Inferior parietal cortex (tissue), 1 donor: ENCODE results near the gene CPNE5.

Source experiments
- DNase-seq: peaks from one replicate; pipeline ENCODE4 v3.0.0-alpha.2; 2016; ENCODE audit errors: extremely low spot score

CPNE5 gene

DNA sequence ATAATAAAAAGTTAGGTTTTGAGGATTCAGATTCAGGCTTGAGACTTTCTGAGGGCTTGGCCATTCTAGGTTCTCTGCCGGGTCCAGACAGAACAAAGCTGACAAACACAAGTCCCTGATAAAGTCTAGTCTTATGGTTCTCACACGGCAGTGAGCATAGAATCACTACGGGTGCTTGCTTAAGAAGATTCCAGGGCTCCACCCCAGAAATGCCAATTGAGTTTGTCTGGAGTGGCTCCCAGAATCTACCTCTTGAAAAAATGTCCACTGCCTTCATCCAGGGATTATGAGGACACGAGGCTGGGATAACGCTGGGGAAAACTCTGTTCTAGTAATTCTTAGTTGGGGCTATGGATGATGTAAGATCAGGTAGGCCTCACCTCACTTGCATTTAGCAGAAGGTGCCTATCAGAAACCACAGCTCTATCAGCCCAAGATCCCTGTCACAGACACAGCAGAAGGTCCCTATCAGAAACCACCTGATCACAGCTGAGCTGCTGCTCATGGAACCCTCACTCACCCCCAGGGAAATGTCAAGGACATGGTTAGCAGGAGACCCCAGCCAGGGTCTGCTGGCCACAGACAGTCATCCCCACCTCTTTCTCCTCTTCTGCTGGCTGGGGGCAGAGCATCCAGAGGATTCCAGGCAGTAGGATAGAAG lies 89.3 kb downstream of the CPNE5 start:
- DNase-seq = no peak

DNA sequence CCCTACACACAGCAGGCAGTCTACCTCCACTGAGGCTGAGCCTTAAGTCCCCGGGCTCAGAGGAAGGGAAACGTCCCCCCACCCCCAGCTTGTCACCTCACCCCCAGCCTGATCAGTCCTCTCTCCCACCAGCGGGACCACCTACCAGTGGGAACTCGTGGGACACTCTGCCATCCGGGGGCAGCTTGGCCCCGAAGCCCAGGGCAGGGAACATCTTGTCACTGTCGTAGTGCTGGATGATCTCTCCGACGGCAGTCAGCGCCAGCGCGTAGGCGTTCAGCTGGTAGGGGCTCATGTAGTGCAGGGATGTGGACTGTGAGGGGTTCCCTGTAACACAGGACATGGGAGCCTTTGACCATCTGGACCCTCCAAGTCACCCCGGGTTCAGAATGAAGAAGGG lies 93.0 kb downstream of the CPNE5 start:
- no peak for DNase-seq

DNA sequence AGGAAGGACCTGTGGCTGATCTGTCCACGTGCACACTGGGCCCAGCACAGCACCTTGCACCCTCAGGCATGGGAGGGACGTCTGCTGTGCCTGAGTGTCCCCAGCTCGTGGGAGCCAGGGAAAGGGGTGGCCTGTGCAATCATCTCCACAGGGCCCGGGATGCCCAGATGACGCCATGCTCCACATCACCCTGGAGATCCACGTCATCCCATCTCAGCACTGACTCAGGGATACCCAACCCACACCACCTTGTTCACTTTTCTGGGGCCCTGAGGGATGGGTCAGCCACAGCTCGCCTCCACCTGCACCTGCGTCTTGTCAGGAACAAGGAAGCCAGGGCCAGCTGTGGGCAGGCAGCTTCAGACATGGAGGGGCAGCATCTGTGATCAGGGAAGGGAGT lies 93.4 kb downstream of the CPNE5 start:
- DNase-seq = no peak

DNA sequence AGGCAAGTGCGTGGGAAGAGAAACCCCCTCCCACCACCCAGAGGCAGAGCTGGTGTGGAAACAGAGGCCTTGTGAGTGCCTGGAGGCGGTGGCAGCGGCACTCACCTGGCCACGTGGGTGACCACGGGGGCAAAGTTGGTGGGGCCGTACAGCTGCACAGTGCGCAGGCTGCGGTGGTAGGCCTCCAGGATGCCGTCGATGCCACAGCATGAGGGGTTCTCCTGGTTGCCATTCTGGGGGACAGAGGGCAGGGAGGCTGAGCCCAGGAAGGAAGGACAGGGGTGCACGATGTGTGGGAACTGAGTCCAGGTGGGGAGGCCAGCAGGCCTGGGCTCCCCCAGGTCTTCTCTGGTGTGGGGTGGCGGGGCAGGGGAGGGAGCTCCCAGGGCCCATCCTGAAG lies 94.0 kb downstream of the CPNE5 start:
- no peak for DNase-seq

DNA sequence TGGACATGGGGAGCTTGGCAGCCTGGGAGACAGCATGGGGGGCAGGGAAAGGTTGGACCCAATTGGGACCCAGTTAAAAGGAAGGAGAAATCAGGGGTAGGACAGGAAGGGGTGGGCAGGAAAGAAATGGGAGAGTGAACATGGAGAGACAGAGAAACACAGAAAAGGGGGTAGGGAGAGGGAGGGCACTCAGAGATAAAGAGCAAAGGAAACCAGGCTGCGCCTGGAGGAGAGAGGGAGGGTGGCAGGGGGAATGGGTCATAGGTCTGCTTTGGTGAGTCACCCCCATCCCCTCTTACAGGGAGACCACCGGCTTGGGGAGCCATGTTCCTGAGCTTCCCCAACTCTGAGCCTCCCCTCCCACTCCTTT lies 95.0 kb downstream of the CPNE5 start:
- DNase-seq = no peak

DNA sequence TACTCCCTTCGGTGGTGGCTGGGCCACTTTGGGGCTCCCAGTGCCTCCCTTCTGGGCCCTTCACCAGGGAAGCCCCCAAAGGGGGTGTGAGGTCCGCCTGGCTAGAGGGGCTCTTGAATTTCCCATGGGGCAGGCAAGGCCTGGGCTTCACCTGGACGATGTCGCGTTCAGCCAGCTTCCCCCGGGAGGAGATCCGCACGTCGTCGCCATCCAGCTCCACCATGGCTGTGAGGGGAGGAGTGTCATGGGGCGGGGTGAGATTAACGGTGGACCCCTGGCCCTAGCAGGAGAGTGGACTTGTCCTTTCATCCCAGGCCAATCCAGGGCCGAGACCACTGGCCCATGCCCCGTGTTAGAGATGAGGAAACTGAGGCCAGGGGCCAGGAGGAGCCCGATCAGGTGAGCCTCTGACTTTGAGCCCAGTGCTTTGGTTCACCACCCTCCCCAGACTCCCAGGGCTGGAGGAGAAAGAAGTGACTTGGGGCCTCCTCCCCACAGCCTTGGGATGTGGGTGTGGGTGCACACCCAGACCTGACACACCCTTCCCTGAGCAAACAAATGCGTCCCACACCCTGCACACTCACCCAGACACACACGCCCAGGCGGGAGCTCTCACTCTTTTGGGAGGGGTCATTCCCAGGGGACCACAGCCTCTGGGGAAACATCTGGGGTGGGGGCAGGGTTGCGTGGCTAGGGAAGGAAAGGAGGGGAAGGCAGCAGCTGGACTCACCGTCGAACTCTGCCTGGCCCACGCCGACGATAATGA lies 95.5 kb downstream of the CPNE5 start:
- DNase-seq = no peak

DNA sequence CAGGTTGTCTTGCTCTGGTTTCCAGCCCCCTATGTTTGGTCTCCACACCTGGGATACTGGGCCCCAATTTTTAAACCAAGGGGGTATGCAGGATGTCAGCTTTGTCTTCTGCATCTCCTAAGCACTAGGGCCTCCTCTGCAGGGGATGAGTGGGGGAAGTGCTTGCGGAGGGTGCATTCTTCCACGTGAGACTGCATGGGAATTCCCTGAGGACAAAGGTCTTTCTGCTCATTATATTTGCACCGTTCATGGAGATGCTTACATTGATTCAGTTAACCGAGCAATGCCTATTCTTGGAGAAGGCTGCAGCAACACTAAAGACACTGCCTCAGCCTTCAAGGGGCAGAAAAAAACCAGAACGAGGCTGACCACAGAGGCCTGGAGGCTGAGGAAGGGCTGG lies 96.2 kb downstream of the CPNE5 start:
- no peak for DNase-seq

DNA sequence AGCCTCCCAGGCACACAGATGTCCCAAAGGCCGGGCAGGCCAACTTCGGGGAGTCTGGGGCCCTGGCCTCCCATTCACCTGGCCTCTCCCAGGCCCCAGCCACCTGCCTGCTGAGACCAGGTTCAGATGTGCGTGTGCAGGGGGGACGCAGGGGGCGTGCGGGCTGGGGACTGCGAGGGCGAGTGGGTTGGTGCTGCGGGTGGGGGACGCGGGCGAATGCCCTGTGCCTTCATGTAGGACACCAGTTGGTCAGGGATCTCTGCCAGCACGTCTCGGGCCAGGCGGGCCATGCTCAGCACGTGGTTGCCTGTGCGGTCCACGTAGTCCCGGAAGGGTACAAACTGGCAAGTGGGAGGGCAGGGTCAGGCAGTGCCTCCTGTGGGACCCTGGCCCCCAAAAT lies 97.1 kb downstream of the CPNE5 start:
- DNase-seq = no peak

DNA sequence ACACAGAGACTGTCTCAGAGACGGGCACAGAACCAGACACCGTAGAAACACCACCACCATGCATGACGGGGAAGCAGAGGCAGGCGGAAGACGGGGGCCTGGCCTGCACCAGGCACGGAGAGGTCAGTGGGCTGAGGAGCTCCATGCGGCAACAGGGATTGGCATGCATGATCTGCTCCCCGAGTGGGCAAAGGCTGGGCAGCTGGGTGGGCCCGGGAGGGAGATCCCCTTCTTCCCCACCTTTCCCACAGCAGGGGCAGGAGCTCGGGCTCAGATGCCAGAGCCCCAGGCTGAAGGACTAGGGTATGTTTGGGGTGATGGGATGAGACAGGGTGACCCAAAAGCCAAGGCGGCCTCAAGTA lies 98.4 kb downstream of the CPNE5 start:
- no peak for DNase-seq

DNA sequence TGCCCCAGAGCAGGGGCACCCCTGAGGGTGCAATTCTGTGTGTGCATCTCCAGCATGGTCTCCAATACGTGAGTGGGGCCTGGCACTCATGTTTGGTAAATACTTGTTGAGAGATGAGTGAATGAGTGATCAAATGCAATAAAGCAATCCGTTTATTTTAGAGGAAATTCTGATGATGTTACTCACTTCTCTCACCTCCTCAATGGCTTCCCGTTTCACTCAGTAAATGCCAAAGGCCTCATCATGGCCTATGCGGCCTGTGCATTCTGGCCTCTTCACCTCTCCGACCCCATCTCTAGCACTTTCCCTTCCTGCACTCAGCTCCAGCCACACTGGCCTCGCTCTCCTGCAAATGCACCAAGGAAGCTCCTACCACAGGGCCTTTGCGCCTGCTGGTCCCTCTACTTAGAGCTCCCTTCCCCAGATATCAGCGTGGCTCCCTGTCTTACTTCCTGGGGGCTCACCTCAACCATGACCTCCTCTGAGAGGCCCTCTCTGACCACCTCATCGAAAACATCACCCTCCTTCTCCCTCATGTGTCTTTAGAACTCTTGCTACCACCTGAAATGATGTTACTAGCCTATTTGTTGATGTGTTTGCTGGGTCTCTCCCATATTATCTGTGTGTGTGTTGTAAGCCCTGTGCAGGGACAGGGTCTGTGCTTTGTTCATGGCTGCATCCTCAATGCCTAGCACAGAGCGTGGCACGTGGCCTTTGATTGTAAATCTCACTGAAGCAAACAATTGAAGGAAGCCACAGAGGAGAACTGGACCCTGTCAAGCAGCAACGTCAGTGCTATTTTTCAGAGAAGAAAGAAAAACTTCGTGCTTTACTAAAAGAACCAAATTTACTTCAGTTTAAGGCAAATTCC lies 99.1 kb downstream of the CPNE5 start:
- DNase-seq = no peak

DNA sequence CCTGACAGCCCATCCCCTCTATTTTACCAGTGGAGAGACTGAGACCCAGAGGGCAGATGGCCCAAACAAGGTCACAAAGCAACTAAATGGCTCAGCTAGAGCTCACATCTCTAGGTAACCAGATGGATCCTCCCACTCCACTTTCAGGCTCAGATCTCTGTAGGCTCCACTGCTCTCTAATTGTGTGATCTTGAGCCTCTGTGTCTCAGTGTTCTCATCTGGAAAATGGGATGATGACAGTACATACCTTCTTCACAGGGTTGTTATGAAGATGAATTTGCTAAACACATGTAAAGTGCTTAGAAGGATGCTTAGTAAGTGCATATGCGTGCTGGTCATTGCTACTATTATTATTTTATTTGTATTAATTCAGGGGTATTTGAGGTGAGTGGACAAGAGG lies 101.1 kb downstream of the CPNE5 start:
- DNase-seq = no peak

DNA sequence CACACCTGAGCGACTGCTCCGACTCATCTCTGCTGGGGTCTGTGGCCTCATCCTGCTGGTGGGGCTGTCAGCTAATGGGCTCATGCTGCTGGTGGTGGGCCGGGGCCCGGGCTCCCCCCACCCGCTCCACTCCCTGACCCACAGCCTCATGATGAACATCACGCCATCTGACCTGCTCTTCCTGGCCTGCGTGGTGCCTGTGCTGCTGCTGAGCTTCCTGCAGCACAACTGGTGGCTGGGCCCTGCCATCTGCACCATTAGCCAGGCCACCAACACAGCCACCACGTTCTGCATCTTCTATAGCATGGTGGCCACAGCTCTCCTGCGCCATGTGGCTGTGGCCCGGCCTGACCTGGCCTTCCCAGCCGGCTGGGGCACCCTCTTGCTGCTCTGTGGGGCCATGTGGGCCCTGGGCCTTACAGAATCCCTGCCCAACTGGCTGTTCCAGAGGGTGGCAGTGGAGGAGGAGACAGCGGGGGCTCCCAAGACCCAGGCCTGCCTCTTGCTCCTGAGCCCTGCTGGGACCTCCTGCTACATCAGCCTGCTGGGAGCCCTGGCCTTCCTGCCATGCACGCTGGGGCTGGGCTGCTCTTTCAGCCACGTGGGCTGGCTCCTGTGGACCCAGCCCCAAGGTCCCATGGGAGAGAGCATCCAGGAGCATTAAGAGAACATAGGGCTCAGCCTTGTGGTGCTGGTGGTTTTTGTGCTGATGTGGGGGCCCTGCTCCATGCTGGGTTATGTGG lies 102.0 kb downstream of the CPNE5 start:
- no peak for DNase-seq

DNA sequence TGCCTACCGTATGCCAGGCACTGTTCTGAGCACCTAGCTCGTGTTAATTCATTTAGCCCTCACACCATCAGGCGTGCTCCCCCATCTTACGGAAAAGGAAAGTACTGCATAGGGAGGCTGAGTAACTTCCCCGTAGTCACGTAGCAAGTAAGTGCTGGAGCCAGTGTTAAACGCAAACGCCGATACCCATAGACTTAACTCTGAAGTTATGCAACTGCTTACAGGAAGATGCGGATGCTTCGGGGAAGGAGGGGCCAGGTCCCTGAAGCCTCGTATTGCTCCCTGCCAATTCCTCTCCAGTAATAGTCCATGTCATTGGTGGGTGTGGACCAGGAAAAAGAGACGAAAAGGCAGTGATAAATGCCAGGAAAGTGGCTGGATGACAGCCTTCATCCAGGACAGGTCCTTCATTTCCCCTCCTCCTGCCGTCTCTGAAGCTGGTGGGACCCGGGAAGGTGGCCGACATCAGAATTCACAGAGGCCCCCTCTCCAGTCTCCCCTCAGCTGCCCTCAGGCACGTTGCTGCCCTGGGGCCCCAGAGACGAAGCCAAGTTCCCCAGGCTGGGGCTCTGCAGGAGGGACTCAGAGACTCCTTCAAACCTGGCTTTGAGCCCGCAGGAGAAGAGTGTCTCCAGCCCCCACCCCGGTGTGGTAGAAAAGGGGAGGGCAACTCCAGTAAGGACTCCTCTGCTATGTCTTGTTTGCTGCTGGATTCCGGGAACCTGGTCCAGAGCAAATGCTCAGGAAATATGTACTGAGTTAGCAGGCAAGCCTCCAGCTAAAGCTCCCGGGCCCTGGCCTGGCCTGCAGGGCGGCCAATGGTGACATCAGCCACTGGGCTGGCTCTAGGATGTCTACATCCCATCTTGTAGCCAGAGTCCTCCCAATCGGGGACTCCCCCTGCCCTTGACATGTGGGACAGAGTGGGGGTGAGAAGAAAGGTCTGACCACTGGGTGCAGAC lies 103.9 kb downstream of the CPNE5 start:
- peak; percentile 5 for DNase-seq

DNA sequence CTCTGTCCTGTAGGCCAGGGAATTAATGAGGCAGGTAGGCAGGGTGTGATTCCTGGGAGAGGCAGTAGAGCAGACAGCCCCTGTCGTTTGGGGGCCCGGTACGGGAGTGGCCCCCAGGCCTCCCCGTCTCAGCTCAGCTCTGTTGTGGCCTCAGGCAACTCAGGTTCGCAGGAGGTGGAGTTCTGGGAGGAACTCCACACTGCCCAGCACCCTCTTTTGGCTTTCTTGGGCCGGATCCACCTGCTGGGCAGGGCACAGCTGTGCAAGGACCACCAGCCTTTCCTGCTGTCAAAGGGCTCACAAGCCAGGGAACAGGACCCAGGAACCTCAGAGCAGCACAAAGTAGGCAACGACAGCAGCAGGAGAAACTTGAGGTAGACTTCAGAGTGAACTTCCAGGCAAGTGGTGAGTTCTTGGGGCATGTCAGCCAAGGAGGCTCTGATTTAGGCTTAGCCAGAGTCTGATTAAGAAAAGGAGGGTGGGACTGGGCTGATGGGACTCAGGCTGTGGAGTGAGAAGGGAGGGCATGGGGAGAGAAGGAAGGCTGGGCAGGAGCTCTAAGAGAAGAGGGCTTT lies 104.7 kb downstream of the CPNE5 start:
- no peak for DNase-seq

DNA sequence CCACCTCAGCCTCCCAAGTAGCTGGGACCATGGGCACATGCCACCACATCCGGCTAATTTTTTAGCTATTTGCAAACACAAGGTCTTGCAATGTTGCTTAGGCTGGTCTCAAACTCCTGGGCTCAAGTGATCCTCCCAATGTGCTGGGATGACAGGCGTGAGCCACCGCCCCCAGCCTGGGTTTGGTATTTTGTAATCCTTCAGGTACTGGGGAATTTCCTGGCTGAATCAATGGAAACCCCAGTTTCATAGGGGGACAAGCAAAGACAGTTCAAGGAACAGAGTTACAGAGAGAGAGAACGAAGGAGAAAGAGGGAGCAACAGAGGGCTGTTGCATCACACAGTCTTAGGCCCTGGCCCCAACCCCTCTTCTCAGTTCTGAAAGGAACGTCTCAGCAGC lies 105.9 kb downstream of the CPNE5 start:
- DNase-seq = no peak

DNA sequence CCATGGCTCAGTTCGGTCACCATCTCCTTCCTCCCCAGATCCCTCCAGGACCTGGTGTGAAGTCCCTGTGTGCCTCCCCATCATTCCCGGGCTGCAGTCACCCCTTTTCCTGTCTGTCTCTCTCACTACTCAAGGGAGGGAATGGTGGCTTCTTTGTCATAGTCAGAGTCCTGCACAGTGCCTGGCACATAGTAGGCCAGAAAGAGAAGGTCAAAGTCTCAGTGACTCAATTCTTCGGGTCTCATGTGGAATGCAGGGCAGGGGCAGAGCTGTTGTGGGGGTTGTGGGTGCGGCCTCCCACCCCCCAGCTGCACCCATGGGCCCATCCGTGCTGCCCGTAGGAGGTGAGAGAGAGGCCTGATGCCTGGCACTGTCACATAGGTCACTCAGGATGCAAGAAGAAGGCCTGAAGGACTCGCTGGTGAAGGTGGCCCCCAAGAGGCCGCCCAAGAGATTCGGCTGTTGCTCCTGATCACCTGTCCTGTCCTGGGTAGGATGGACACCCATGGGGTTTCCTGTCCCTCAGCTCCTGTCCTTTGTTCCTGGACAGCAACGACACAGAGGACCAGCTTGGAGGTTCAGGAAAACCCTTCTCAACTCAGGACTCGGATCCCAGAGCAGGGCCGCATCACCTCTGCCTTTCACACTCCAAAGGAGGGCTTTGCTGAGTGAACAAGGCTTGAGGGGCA lies 107.5 kb downstream of the CPNE5 start:
- no peak for DNase-seq

DNA sequence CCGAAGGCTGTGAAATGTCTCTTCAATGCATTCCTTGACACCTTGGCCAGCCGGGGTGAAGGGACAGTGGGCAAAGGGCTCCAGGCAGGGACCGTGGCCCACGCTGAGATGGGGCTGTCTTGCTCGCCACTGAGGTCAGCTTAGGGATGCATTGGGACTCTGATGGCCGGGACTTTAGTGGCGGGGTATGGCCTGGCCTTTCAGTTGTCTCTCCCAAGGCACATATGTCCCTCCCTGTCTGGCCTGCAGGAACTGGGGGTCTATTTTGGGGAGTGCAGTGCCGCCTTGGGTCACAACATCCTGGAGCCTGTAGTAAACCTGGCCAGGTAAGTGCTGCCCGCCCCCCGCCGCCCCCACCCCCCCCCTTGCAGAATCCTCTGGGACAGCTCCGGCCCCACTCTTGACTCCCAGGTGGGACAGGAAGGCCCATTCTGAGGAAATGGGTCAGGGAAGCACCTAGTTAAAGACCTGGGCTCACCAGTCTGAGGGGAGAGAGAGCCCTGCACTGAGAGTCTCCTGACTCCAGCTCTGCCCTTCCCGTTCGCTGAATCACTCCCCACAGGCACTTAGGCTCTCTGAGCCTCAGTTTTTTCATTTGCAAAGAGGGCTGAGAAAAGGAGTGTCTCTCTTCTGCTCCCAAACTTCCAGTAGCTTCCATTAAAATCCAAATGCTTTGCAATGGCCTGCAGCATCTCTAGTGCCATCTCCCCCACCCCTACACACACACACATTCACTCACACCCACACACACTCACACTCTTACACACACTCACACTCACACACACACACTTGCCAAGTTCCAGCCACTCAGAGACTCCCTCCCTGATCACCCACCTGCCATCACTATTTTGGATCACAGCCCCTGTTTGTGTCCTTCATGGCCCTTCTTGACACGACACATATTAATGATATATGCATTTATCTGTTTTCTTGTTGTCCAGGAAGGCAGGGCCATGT lies 108.5 kb downstream of the CPNE5 start:
- DNase-seq = no peak

DNA sequence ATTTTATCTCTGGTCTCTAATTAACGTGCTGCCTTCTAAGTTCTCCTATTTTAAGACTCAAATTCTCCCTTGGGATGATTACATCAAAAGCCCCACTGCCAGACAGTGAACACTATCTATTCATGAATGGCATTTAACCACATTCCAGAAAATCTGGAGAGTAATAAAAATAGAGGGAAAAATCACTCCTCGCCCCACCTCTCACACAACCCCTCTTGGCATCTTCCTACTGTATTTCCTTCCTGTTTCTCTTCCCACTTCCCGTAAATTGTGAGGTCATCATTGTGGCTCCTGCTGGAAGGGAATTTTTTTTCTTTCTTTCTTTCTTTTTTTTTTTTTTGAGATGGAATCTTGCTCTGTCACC lies 110.1 kb downstream of the CPNE5 start:
- DNase-seq = no peak
